ENCODE data around the gene ZNF597.

Gene ZNF597

GRCh38 chr16:3461151-3461550, 17.8 kb upstream of the ZNF597 start:
- no peaks in the 10 kb centered on the region for H3K9me2 ChIP-seq (replicated peaks; ENCODE audit: insufficient read depth, low read length)
- H3K36me3 ChIP-seq (ENCODE audit: low read length) = no peaks in the 10 kb centered on the region
- H3K4me3 ChIP-seq (ENCODE audit: insufficient read depth, low read length, poor library complexity, severe bottlenecking) = no peak overlapping the region
- H3F3A ChIP-seq (ENCODE audit: insufficient read depth) = peaks cover 15% of the 10 kb centered on the region
- no peaks in the 10 kb centered on the region for H3K9me3 ChIP-seq (ENCODE audit: insufficient read depth, low read length)
- no peak overlapping the region for H2AFZ ChIP-seq (ENCODE audit: low read depth, low read length, severe bottlenecking)
- peaks cover 7% of the 10 kb centered on the region; the same call in 1 of the 2 replicates for H4K20me1 ChIP-seq (ENCODE audit: low read depth, low read length)
- TF ChIP-seq EZH2phosphoT487 (conservative IDR thresholded peaks at IDR 0.05; ENCODE audit: low read length) (no peak), CTCF (IDR thresholded peaks at IDR 0.05; ENCODE audit: insufficient read depth, low read length, poor library complexity, severe bottlenecking) (peak; percentile 64)
- 0 out of 2 replicates have a peak overlapping the region, but pooled peaks have one; percentile 16 for H3K27ac ChIP-seq (ENCODE audit: low read depth, low read length)
- H3K9ac ChIP-seq (ENCODE audit: low read length) = no peak overlapping the region; the same call in 1 of the 2 replicates
- H3K4me2 ChIP-seq (ENCODE audit: low read depth, low read length, poor library complexity, severe bottlenecking) = peak overlapping the region; percentile 35
- H3K79me2 ChIP-seq (ENCODE audit: insufficient read depth, low read length) = peaks cover 80% of the 10 kb centered on the region
- no peaks in the 10 kb centered on the region for H3K27me3 ChIP-seq (ENCODE audit: low read length)

GRCh38 chr16:3460585-3460984, 17.3 kb upstream of the ZNF597 start:
- Histone ChIP-seq H2AFZ (ENCODE audit: low read depth, low read length, severe bottlenecking) (no peak overlapping the region), H3F3A (ENCODE audit: insufficient read depth) (peaks cover 15% of the 10 kb centered on the region), H3K9ac (ENCODE audit: low read length) (no peak overlapping the region), H3K9me2 (replicated peaks; ENCODE audit: insufficient read depth, low read length) (no peaks in the 10 kb centered on the region), H4K20me1 (ENCODE audit: low read depth, low read length) (peaks cover 7% of the 10 kb centered on the region; the same call in 1 of the 2 replicates), H3K79me2 (ENCODE audit: insufficient read depth, low read length) (peaks cover 74% of the 10 kb centered on the region), H3K27me3 (ENCODE audit: low read length) (no peaks in the 10 kb centered on the region), H3K36me3 (ENCODE audit: low read length) (no peaks in the 10 kb centered on the region), H3K4me3 (ENCODE audit: insufficient read depth, low read length, poor library complexity, severe bottlenecking) (no peak overlapping the region), H3K27ac (ENCODE audit: low read depth, low read length) (0 out of 2 replicates have a peak overlapping the region, but pooled peaks have one; percentile 16), H3K4me2 (ENCODE audit: low read depth, low read length, poor library complexity, severe bottlenecking) (peak overlapping the region; percentile 35), H3K9me3 (ENCODE audit: insufficient read depth, low read length) (no peaks in the 10 kb centered on the region)
- TF ChIP-seq CTCF (IDR thresholded peaks at IDR 0.05; ENCODE audit: insufficient read depth, low read length, poor library complexity, severe bottlenecking) (no peak), EZH2phosphoT487 (conservative IDR thresholded peaks at IDR 0.05; ENCODE audit: low read length) (no peak)

GRCh38 chr16:3460121-3460520, 16.8 kb upstream of the ZNF597 start:
- no peaks in the 10 kb centered on the region for H3K9me2 ChIP-seq (replicated peaks; ENCODE audit: insufficient read depth, low read length)
- peaks cover 7% of the 10 kb centered on the region; the same call in 1 of the 2 replicates for H4K20me1 ChIP-seq (ENCODE audit: low read depth, low read length)
- TF ChIP-seq CTCF (IDR thresholded peaks at IDR 0.05; ENCODE audit: insufficient read depth, low read length, poor library complexity, severe bottlenecking) (no peak), EZH2phosphoT487 (conservative IDR thresholded peaks at IDR 0.05; ENCODE audit: low read length) (no peak)
- no peaks in the 10 kb centered on the region for H3K27me3 ChIP-seq (ENCODE audit: low read length)
- no peak overlapping the region for H3K4me3 ChIP-seq (ENCODE audit: insufficient read depth, low read length, poor library complexity, severe bottlenecking)
- H3F3A ChIP-seq (ENCODE audit: insufficient read depth) = peaks cover 15% of the 10 kb centered on the region
- no peaks in the 10 kb centered on the region for H3K9me3 ChIP-seq (ENCODE audit: insufficient read depth, low read length)
- peak overlapping the region; percentile 64; the same call in 1 of the 2 replicates for H3K27ac ChIP-seq (ENCODE audit: low read depth, low read length)
- H3K9ac ChIP-seq (ENCODE audit: low read length) = peak overlapping the region; percentile 80; the same call in 1 of the 2 replicates
- peak overlapping the region; percentile 96 for H3K4me2 ChIP-seq (ENCODE audit: low read depth, low read length, poor library complexity, severe bottlenecking)
- H3K79me2 ChIP-seq (ENCODE audit: insufficient read depth, low read length) = peaks cover 70% of the 10 kb centered on the region
- H3K36me3 ChIP-seq (ENCODE audit: low read length) = no peaks in the 10 kb centered on the region
- H2AFZ ChIP-seq (ENCODE audit: low read depth, low read length, severe bottlenecking) = no peak overlapping the region
